ENCODE data around the gene AUTS2. TPM values are rescaled to one million over a fixed set of nuclear protein-coding genes. Genes with fewer than 3 reads are reported as not detected.
A peak's percentile ranks its signal among the peaks of the same experiment; 100 is the strongest.

The AUTS2 gene
- total and polyA plus RNA-seq, 9 of the 15 experiments (the other 6 are each of a cell fraction or from before 2014, with no cell fraction given), result 0.58 TPM; not detected in 8

DNA sequence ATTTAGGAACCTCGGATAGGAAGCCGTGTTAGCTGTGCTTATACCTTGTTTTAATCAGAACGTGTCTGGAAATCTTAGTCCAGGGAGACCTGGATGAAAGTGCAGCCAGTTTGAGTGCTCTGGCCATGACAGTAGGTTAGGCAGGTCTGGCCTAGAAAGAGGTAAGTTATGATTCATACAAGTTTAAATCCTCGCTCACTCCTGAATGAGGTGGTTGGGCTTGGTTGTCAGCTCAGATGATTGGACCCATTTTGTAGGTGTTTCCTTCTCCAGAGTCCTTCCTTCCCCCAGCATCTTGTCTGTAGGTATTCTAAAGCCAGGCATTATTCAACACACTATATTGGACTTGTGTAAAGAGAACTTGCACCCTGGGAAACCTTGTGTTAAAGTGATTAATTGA, 971.8 kb downstream of the AUTS2 start:
- no TSS peak for BruUV-seq (replicated peaks)
- no peaks in the 10 kb centered on the region for H3K9me3 ChIP-seq (replicated peaks; ENCODE audit: control insufficient read depth, insufficient read depth, low read depth, low read length)
- H3K4me2 ChIP-seq (ENCODE audit: insufficient read depth, low read length), result 0 out of 2 replicates have a peak overlapping the region, but pooled peaks have one; percentile 8
- 1% methylated on average over 4 of the region's 4 CpGs for WGBS (ENCODE audit: insufficient coverage, low coverage, missing lambda C conversion rate)
- H3K9me1 ChIP-seq (ENCODE audit: control insufficient read depth, insufficient read depth, low read length), result no peaks in the 10 kb centered on the region
- in situ Hi-C loops (cut with MboI), result no loop called here
- ChIA-PET POLR2A (interaction anchor here (1.7 kb wide), 1 partner anchor 21 kb away, joined by 4 read pairs; no protein-coding TSS in a partner anchor), CTCF (ENCODE audit: low intra/inter-chr PET ratio) (no interaction called here)
- no peaks in the 10 kb centered on the region; a peak in 1 of 5 replicates for H3K27me3 ChIP-seq (ENCODE audit: control insufficient read depth in 2 of 2, insufficient read depth in 2 of 2, low read length in 2 of 2)
- H3K36me3 ChIP-seq (ENCODE audit: control insufficient read depth, insufficient read depth, low read length), result no peaks in the 10 kb centered on the region
- no peak overlapping the region for H2AFZ ChIP-seq (ENCODE audit: low read depth, low read length)
- peak in 1 of 4 experiments; percentile 3 for DNase-seq (ENCODE audit: extremely low read depth in 1 of 4, low spot score in 3 of 4)
- ATAC-seq, result no peak; the same call in 2 of the 3 replicates
- H3K79me2 ChIP-seq (ENCODE audit: control insufficient read depth, insufficient read depth, low read length), result no peaks in the 10 kb centered on the region
- TF ChIP-seq HNRNPH1 (optimal IDR thresholded peaks at IDR 0.05; ENCODE audit: low read depth, low read length) (no peak), PPARD (CRISPR knock-in tag; IDR thresholded peaks at IDR 0.05) (no peak), KLF16 (IDR thresholded peaks at IDR 0.05) (no peak), GABPB2 (CRISPR knock-in tag; conservative IDR thresholded peaks at IDR 0.05) (no peak), FIP1L1 (IDR thresholded peaks at IDR 0.05; ENCODE audit: low read depth, low read length, poor library complexity, severe bottlenecking) (no peak)
- TF ChIP-seq, protein P1, sequence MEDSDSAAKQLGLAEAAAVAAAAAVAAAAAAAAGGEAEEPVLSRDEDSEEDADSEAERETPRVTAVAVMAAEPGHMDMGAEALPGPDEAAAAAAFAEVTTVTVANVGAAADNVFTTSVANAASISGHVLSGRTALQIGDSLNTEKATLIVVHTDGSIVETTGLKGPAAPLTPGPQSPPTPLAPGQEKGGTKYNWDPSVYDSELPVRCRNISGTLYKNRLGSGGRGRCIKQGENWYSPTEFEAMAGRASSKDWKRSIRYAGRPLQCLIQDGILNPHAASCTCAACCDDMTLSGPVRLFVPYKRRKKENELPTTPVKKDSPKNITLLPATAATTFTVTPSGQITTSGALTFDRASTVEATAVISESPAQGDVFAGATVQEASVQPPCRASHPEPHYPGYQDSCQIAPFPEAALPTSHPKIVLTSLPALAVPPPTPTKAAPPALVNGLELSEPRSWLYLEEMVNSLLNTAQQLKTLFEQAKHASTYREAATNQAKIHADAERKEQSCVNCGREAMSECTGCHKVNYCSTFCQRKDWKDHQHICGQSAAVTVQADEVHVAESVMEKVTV (CRISPR knock-in tag; IDR thresholded peaks at IDR 0.05), result no peak
- TF ChIP-seq, protein P2, sequence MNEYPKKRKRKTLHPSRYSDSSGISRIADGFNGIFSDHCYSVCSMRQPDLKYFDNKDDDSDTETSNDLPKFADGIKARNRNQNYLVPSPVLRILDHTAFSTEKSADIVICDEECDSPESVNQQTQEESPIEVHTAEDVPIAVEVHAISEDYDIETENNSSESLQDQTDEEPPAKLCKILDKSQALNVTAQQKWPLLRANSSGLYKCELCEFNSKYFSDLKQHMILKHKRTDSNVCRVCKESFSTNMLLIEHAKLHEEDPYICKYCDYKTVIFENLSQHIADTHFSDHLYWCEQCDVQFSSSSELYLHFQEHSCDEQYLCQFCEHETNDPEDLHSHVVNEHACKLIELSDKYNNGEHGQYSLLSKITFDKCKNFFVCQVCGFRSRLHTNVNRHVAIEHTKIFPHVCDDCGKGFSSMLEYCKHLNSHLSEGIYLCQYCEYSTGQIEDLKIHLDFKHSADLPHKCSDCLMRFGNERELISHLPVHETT (CRISPR knock-in tag; conservative IDR thresholded peaks at IDR 0.05 in 1 of 2, IDR thresholded peaks at IDR 0.05 in 1 of 2), result no peak
- H3K9ac ChIP-seq (ENCODE audit: insufficient read depth in 1 of 2, low read depth in 2 of 2, low read length in 2 of 2), result no peak overlapping the region
- peaks cover 3 to 26% of the 10 kb centered on the region in 2 experiments; a peak in 3 of 5 replicates for H3K4me1 ChIP-seq (replicated peaks in 1 of 2; ENCODE audit: control insufficient read depth in 2 of 2, insufficient read depth in 2 of 2, low read length in 2 of 2)
- H3K4me3 ChIP-seq, result no peak overlapping the region
- H3K27ac ChIP-seq (ENCODE audit: extremely low read depth, low read depth, low read length), result no peak overlapping the region
- peaks cover 5% of the 10 kb centered on the region; the same call in 1 of the 2 replicates for H4K20me1 ChIP-seq (replicated peaks; ENCODE audit: control insufficient read depth, insufficient read depth, low read length)
- intact Hi-C loops (cut with micrococcal nuclease), result no loop called here
- no peak for FAIRE-seq
